K562 (cell line): ENCODE data around the gene UGT2A3. TPM values are rescaled to one million over a fixed set of nuclear protein-coding genes. Genes with fewer than 3 reads are reported as not detected.

ENCODE experiments used
- ATAC-seq: fragments of 200-7000 bp; cut with Tn5 transposase; 3 replicates; pipeline ENCODE4 v1.9.1; 2020; ENCODE audit warnings: moderate library complexity
- BruUV-seq: library from RNA; stranded (reverse); fragments of 400-500 nt; replicated peaks from 2 replicates; lab custom pipeline; 2021; lab: Mats Ljungman, UMichigan
- CTCF ChIA-PET: fragments of 300-600 bp; formaldehyde crosslinking; extraction: SDS; loops from one replicate; lab custom pipeline; 2021; ENCODE audit warnings: low intra/inter-chr PET ratio; lab: Yijun Ruan, JAX
- POLR2A ChIA-PET: fragments of 300-600, 350-650 bp; sonication (Branson Sonifier 250); formaldehyde crosslinking; extraction: SDS; loops from one replicate; lab custom pipeline; 2021; ENCODE audit warnings: antibody characterized with exemption, inconsistent platforms; lab: Yijun Ruan, JAX
- DNase-seq, 4 experiments: peaks; one replicate each; pipeline versions ENCODE4 v3.0.0 to v3.0.0-alpha.2; 2011 to 2018; ENCODE audit warnings: low spot score in 3 of 4, mixed read lengths in 3 of 4; ENCODE audit errors: extremely low read depth in 1 of 4
- FAIRE-seq: peaks from 2 replicates; lab custom pipeline; 2011; peaks lifted over from hg19 to GRCh38; lab: Jason Lieb, UNC
- H2AFZ ChIP-seq: 2 replicates; pipeline ENCODE4 v1.6.0; 2011; ENCODE audit warnings: low read depth, low read length, control low read depth, inconsistent platforms
- H3K27ac ChIP-seq: fragments of 200-600 bp; 3 replicates; pipeline ENCODE4 v1.8.0; 2011; ENCODE audit warnings: low read depth, mild to moderate bottlenecking, control low read depth, inconsistent platforms, low read length, moderate library complexity, mixed read lengths; ENCODE audit errors: extremely low read depth
- H3K27me3 ChIP-seq, 2 experiments: fragments of 300-600 bp in 1 of 2; 2 replicates in 1 of 2; 3 replicates in 1 of 2; pipeline versions ENCODE4 v1.6.0 to v1.8.0; 2011; ENCODE audit warnings: inconsistent platforms in 2 of 2, low read length in 2 of 2, mild to moderate bottlenecking in 1 of 2, mixed read lengths in 1 of 2, moderate library complexity in 1 of 2; ENCODE audit not compliant: control insufficient read depth in 2 of 2, insufficient read depth in 2 of 2
- H3K36me3 ChIP-seq: fragments of 300-600 bp; 3 replicates; pipeline ENCODE4 v1.8.0; 2011; ENCODE audit warnings: mild to moderate bottlenecking, low read length, inconsistent platforms; ENCODE audit not compliant: control insufficient read depth, insufficient read depth
- H3K4me1 ChIP-seq, 2 experiments: fragments of 200-600 bp in 1 of 2; replicated peaks in 1 of 2; 2 replicates in 1 of 2; 3 replicates in 1 of 2; pipeline versions ENCODE4 v1.5.1 to v1.8.0; 2011; ENCODE audit warnings: inconsistent platforms in 2 of 2, low read length in 2 of 2, mild to moderate bottlenecking in 1 of 2, mixed read lengths in 1 of 2, moderate library complexity in 1 of 2; ENCODE audit not compliant: control insufficient read depth in 2 of 2, insufficient read depth in 2 of 2
- H3K4me2 ChIP-seq: 2 replicates; pipeline ENCODE4 v1.6.1; 2011; ENCODE audit warnings: low read length, control low read depth, inconsistent platforms, mixed read lengths; ENCODE audit not compliant: insufficient read depth
- H3K4me3 ChIP-seq: fragments of 200-600 bp; sonication (generic), shearing (Covaris generic); 2 replicates; pipeline ENCODE4 v1.5.1; 2016; ENCODE audit warnings: control low read depth, inconsistent platforms
- H3K79me2 ChIP-seq: fragments of 200-600 bp; 3 replicates; pipeline ENCODE4 v1.8.0; 2011; ENCODE audit warnings: low read length, inconsistent platforms; ENCODE audit not compliant: control insufficient read depth, insufficient read depth
- H3K9ac ChIP-seq, 2 experiments: 2 replicates each; pipeline versions ENCODE4 v1.6.0 to v1.6.1; 2011; ENCODE audit warnings: low read depth in 2 of 2, low read length in 2 of 2, control low read depth in 1 of 2, inconsistent platforms in 1 of 2, mild to moderate bottlenecking in 1 of 2, mixed read lengths in 1 of 2; ENCODE audit not compliant: insufficient read depth in 1 of 2
- H3K9me1 ChIP-seq: one replicate; pipeline ENCODE4 v1.6.0; 2011; ENCODE audit warnings: inconsistent platforms, mild to moderate bottlenecking, low read length, moderate library complexity; ENCODE audit not compliant: control insufficient read depth, insufficient read depth
- H3K9me3 ChIP-seq: replicated peaks from 2 replicates; pipeline ENCODE4 v1.5.1; 2011; ENCODE audit warnings: low read depth, low read length, inconsistent platforms; ENCODE audit not compliant: control insufficient read depth, insufficient read depth
- H4K20me1 ChIP-seq: replicated peaks from 2 replicates; pipeline ENCODE4 v1.6.1; 2011; ENCODE audit warnings: low read length, inconsistent platforms, mixed read lengths; ENCODE audit not compliant: control insufficient read depth, insufficient read depth
- ASH1L ChIP-seq: fragments of 450-650 bp; IDR thresholded peaks from 2 replicates; pipeline ENCODE4 v1.6.1; 2018; ENCODE audit warnings: borderline replicate concordance, mild to moderate bottlenecking, low read depth; ENCODE audit not compliant: partially characterized antibody
- CC2D1A ChIP-seq: fragments of 450-650 bp; IDR thresholded peaks from 2 replicates; pipeline ENCODE4 v1.6.1; 2017; ENCODE audit warnings: mild to moderate bottlenecking
- ETV6 ChIP-seq, 3 experiments: fragments of 150-350 bp in 1 of 3; sonication (generic) in 1 of 3; formaldehyde crosslinking in 1 of 3; IDR thresholded peaks; 2 replicates each; pipeline versions ENCODE4 v1.6.1 to v1.8.0; 2014 to 2022; ENCODE audit warnings: borderline replicate concordance in 2 of 3, low read depth in 2 of 3, antibody characterized with exemption in 1 of 3, low read length in 1 of 3, mild to moderate bottlenecking in 1 of 3, missing genetic modification reagents in 1 of 3
- KHSRP ChIP-seq: fragments of 450-650 bp; IDR thresholded peaks from 2 replicates; pipeline ENCODE4 v1.6.1; 2017
- NBN ChIP-seq: fragments of 450-650 bp; IDR thresholded peaks from 2 replicates; pipeline ENCODE4 v1.6.1; 2016; ENCODE audit warnings: low read depth, mild to moderate bottlenecking
- POLR3G ChIP-seq: IDR thresholded peaks from 2 replicates; pipeline ENCODE4 v1.6.1; 2011; ENCODE audit not compliant: insufficient read length, insufficient replicate concordance; ENCODE audit errors: extremely low read depth
- PPARD ChIP-seq: fragments of 250-450 bp; sonication (Bioruptor Pico); IDR thresholded peaks from 2 replicates; pipeline ENCODE4 v1.8.0; 2022; ENCODE audit warnings: inconsistent platforms, mild to moderate bottlenecking, moderate library complexity
- RFX1 ChIP-seq: fragments of 450-650 bp; IDR thresholded peaks from 2 replicates; pipeline ENCODE4 v1.6.1; 2016; ENCODE audit warnings: mild to moderate bottlenecking, moderate library complexity
- SMAD2 ChIP-seq: fragments of 150-350 bp; IDR thresholded peaks from 2 replicates; pipeline ENCODE4 v1.6.1; 2014; ENCODE audit warnings: low read depth, mild to moderate bottlenecking, low read length
- SRSF7 ChIP-seq: fragments of 200-400 bp; formaldehyde crosslinking; optimal IDR thresholded peaks from 2 replicates; pipeline ENCODE3; 2017; ENCODE audit warnings: mild to moderate bottlenecking, low read depth, low read length
- ZNF764 ChIP-seq: fragments of 250-450 bp; sonication (Bioruptor Pico); IDR thresholded peaks from 2 replicates; pipeline ENCODE4 v1.4.0; 2020; ENCODE audit warnings: low read depth, mild to moderate bottlenecking, moderate library complexity
- WGBS: fragments of 100-300 bp; shearing (Covaris generic); methylation state at CpG from one replicate; pipeline ENCODE4 v1.1.6; 2016; ENCODE audit warnings: low coverage, mixed read lengths; ENCODE audit not compliant: insufficient coverage; ENCODE audit errors: missing lambda C conversion rate; 5-methylcytosine and 5-hydroxymethylcytosine counted together
- in situ Hi-C: fragments of 300-500 bp; cut with MboI; formaldehyde crosslinking; loops from 4 replicates; pipeline ENCODE4 v1.15.0; 2018; ENCODE audit warnings: inconsistent platforms, mixed read lengths
- intact Hi-C: fragments of 100-400 bp; cut with micrococcal nuclease; formaldehyde crosslinking; loops from 2 replicates; pipeline ENCODE4 v1.14.2; 2022
- polyA plus RNA-seq, 8 experiments: library from polyadenylated mRNA; depleted of rRNA in 4 of 8; stranded (reverse) in 5 of 8; unstranded in 3 of 8; fragments of >200 nt; fragmentation: Nextera tagmentation in 2 of 8; fragmentation: Illumina TruSeq in 1 of 8; extraction: Ambion mirVana in 2 of 8; extraction: Trizol in 1 of 8; gene quantifications; 2 replicates each; pipeline versions ENCODE4 v1.2.1 to v1.2.3, GENCODE V29; 2011 to 2014; ENCODE audit warnings: inconsistent platforms in 1 of 8, missing spikeins in 1 of 8
- total RNA-seq, 7 experiments: library from RNA; depleted of rRNA in 6 of 7; stranded (reverse); fragments of >200 nt in 6 of 7; fragmentation: Illumina TruSeq in 2 of 7; extraction: Trizol in 2 of 7; gene quantifications; 2 replicates each; pipeline versions ENCODE4 v1.2.1 to v1.2.3, GENCODE V29; 2011 to 2021; ENCODE audit warnings: low replicate concordance in 1 of 7
- TF ChIP-seq, protein P1 (sequence below): fragments of 250-450 bp; sonication (Bioruptor Pico); IDR thresholded peaks from 2 replicates; pipeline ENCODE4 v1.8.0; 2022; ENCODE audit warnings: moderate library complexity, mild to moderate bottlenecking, inconsistent platforms
- TF ChIP-seq, protein P2 (sequence below): fragments of 450-650 bp; formaldehyde crosslinking; IDR thresholded peaks from 2 replicates; pipeline ENCODE4 v1.4.0; 2020; ENCODE audit warnings: mild to moderate bottlenecking, moderate library complexity
- TF ChIP-seq, protein P3 (sequence below): fragments of 200-800 bp; sonication (Bioruptor generic); IDR thresholded peaks from 2 replicates; pipeline ENCODE4 v1.6.1; 2017; ENCODE audit warnings: missing genetic modification characterization, missing compliant biosample characterization

UGT2A3 gene
- total and polyA plus RNA-seq, 9 of the 15 experiments (the other 6 are each of a cell fraction or from before 2014, with no cell fraction given), result not detected

DNA sequence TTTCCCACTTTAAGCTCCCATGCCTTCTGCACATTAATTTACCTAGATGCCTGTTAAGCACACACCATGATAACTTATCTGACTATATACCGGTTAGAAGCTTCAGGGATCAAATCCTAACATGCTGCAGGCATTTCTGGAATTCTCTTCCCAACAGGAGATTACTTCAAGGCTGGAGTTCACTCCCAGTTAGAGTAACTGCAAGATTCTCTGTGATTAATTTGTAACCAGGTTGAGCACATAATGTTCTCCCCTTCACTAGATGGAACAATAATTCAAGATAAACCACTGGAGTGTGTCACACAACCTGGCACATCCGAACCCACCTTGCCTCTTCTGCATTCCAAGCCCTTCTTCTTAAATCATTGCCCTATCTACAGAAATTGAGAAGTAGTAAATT, 11.8 kb upstream of the UGT2A3 start:
- TF ChIP-seq ZNF764, result no peak
- no peak for TF ChIP-seq SRSF7
- no peak for TF ChIP-seq POLR3G
- no peak for TF ChIP-seq ASH1L
- TF ChIP-seq ETV6 (IDR thresholded peaks at IDR 0.05; ENCODE audit: borderline replicate concordance in 1 of 2, low read depth in 2 of 2, low read length in 1 of 2), result no peak
- TF ChIP-seq ETV6 (CRISPR knock-in tag; IDR thresholded peaks at IDR 0.05; ENCODE audit: borderline replicate concordance), result no peak
- TF ChIP-seq SMAD2, result no peak
- TF ChIP-seq NBN, result no peak
- TF ChIP-seq, all 486 proteins: peak for 0

DNA sequence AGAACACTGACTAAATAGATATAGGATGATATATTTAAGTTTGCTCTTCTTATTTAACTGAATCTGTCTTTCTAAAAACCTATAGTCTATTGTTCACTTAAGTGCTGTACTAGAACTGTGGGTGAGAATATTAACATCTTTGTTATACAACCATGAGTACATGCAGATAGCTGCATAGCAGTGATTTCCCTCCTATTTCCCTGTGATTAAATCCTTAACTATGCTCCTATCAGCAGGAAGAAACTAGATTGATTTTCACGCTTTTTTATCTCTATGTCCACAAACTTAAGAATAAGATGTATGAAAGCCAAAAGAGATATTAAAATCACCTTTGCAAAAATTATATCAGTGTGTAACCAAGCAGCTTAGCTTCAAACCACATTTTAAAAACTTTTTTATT, 11.3 kb upstream of the UGT2A3 start:
- 0% methylated on average over 1 of the region's 1 CpG for WGBS
- Histone ChIP-seq H3K27me3 (no peaks in the 10 kb centered on the region), H3K9me1 (no peaks in the 10 kb centered on the region), H3K79me2 (no peaks in the 10 kb centered on the region), H4K20me1 (no peaks in the 10 kb centered on the region), H3K4me2 (no peak overlapping the region), H2AFZ (no peak overlapping the region), H3K4me3 (no peak overlapping the region), H3K9me3 (no peaks in the 10 kb centered on the region), H3K27ac (no peak overlapping the region), H3K4me1 (no peaks in the 10 kb centered on the region), H3K9ac (no peak overlapping the region), H3K36me3 (no peaks in the 10 kb centered on the region)
- intact Hi-C loops, result no loop called here
- DNase-seq (no peak), FAIRE-seq (no peak), ATAC-seq (no peak)
- BruUV-seq, result no TSS peak
- CTCF ChIA-PET, result no interaction called here
- in situ Hi-C loops, result no loop called here
- TF ChIP-seq CC2D1A, result no peak
- TF ChIP-seq, protein P1, sequence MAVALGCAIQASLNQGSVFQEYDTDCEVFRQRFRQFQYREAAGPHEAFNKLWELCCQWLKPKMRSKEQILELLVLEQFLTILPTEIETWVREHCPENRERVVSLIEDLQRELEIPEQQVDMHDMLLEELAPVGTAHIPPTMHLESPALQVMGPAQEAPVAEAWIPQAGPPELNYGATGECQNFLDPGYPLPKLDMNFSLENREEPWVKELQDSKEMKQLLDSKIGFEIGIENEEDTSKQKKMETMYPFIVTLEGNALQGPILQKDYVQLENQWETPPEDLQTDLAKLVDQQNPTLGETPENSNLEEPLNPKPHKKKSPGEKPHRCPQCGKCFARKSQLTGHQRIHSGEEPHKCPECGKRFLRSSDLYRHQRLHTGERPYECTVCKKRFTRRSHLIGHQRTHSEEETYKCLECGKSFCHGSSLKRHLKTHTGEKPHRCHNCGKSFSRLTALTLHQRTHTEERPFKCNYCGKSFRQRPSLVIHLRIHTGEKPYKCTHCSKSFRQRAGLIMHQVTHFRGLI (CRISPR knock-in tag), result no peak
- TF ChIP-seq RFX1, result no peak
- TF ChIP-seq, protein P2, sequence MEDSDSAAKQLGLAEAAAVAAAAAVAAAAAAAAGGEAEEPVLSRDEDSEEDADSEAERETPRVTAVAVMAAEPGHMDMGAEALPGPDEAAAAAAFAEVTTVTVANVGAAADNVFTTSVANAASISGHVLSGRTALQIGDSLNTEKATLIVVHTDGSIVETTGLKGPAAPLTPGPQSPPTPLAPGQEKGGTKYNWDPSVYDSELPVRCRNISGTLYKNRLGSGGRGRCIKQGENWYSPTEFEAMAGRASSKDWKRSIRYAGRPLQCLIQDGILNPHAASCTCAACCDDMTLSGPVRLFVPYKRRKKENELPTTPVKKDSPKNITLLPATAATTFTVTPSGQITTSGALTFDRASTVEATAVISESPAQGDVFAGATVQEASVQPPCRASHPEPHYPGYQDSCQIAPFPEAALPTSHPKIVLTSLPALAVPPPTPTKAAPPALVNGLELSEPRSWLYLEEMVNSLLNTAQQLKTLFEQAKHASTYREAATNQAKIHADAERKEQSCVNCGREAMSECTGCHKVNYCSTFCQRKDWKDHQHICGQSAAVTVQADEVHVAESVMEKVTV, result no peak
- TF ChIP-seq PPARD (CRISPR knock-in tag), result no peak
- TF ChIP-seq, protein P3, sequence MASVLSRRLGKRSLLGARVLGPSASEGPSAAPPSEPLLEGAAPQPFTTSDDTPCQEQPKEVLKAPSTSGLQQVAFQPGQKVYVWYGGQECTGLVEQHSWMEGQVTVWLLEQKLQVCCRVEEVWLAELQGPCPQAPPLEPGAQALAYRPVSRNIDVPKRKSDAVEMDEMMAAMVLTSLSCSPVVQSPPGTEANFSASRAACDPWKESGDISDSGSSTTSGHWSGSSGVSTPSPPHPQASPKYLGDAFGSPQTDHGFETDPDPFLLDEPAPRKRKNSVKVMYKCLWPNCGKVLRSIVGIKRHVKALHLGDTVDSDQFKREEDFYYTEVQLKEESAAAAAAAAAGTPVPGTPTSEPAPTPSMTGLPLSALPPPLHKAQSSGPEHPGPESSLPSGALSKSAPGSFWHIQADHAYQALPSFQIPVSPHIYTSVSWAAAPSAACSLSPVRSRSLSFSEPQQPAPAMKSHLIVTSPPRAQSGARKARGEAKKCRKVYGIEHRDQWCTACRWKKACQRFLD, result no peak
- TF ChIP-seq KHSRP, result no peak
- POLR2A ChIA-PET, result no interaction called here

More for the DNA sequence above, 11.8 kb upstream of the UGT2A3 start:
- Histone ChIP-seq H3K27me3 (no peaks in the 10 kb centered on the region), H3K27ac (no peak overlapping the region), H4K20me1 (no peaks in the 10 kb centered on the region), H3K4me3 (no peak overlapping the region), H3K79me2 (no peaks in the 10 kb centered on the region), H3K36me3 (no peaks in the 10 kb centered on the region), H3K9ac (no peak overlapping the region), H3K4me1 (no peaks in the 10 kb centered on the region), H3K4me2 (no peak overlapping the region), H3K9me3 (no peaks in the 10 kb centered on the region), H2AFZ (no peak overlapping the region), H3K9me1 (no peaks in the 10 kb centered on the region)
- ChIA-PET POLR2A (no interaction called here), CTCF (no interaction called here)
- in situ Hi-C loops, result no loop called here
- 0% methylated on average over 2 of the region's 2 CpGs for WGBS
- FAIRE-seq, result no peak
- no peak for DNase-seq
- ATAC-seq, result no peak
- no TSS peak for BruUV-seq
- intact Hi-C loops, result no loop called here
